Activated CD8-positive, alpha-beta T cell treated with anti-CD3 and anti-CD28 coated beads for 36 hours (primary cell): ENCODE data around the gene FJX1. TPM values are rescaled to one million over a fixed set of nuclear protein-coding genes. Genes with fewer than 3 reads are reported as not detected.

Experiments
- ATAC-seq: fragments of 200-7000 bp; cut with Tn5 transposase; one replicate; pipeline ENCODE4 v1.10.0; 2021; ENCODE audit warnings: mild to moderate bottlenecking, moderate library complexity
- CTCF ChIA-PET: fragments of 350-600 bp; sonication (Branson Sonifier 250); formaldehyde crosslinking; loops from one replicate; lab custom pipeline; 2021; ENCODE audit warnings: antibody characterized with exemption; lab: Charles Lee
- POLR2A ChIA-PET: fragments of 350-600 bp; sonication (Branson Sonifier 250); formaldehyde crosslinking; loops from one replicate; lab custom pipeline; 2021; ENCODE audit warnings: antibody characterized with exemption; lab: Charles Lee
- DNase-seq: peaks from one replicate; pipeline ENCODE4 v3.0.0-alpha.2; 2020
- H3K27ac Mint-ChIP-seq: one replicate; pipeline ENCODE4 v1.8.0; 2021; ENCODE audit warnings: mild to moderate bottlenecking, mixed read lengths
- H3K27me3 Mint-ChIP-seq: one replicate; pipeline ENCODE4 v1.8.0; 2021; ENCODE audit warnings: mixed read lengths
- H3K36me3 Mint-ChIP-seq: one replicate; pipeline ENCODE4 v1.8.0; 2021; ENCODE audit warnings: low read depth, mixed read lengths
- H3K4me1 Mint-ChIP-seq: one replicate; pipeline ENCODE4 v1.8.0; 2021; ENCODE audit warnings: low read depth, mixed read lengths
- H3K4me3 Mint-ChIP-seq: one replicate; pipeline ENCODE4 v1.8.0; 2021; ENCODE audit warnings: mild to moderate bottlenecking, moderate library complexity, mixed read lengths
- H3K9me3 Mint-ChIP-seq: one replicate; pipeline ENCODE4 v1.8.0; 2021; ENCODE audit warnings: mixed read lengths
- CTCF ChIP-seq: fragments of 200-600 bp; IDR thresholded peaks from one replicate; pipeline ENCODE4 v1.8.0; 2022; ENCODE audit warnings: antibody characterized with exemption, mild to moderate bottlenecking
- intact Hi-C: fragments of 100-400 bp; cut with micrococcal nuclease; formaldehyde crosslinking; loops from one replicate; pipeline ENCODE4 v1.10.0; 2022
- total RNA-seq, 2 experiments: library from RNA; stranded (reverse); gene quantifications; one replicate each; pipeline ENCODE4 v1.2.3, GENCODE V29; 2021

The FJX1 gene
- total RNA-seq, 2 experiments from 2014 or later = 1.4 to 2.1 TPM

- CTCF ChIA-PET = no interaction called here
- H3K9me3 Mint-ChIP-seq = no peaks in the 10 kb centered on the region
Observed at GRCh38 chr11:35602979-35603378, 15.3 kb upstream of the FJX1 start.

GRCh38 chr11:35605706-35606105 lies 12.6 kb upstream of the FJX1 start:
- ATAC-seq = no peak
- TF ChIP-seq CTCF = no peak
- ChIA-PET CTCF (interaction anchor here (0.7 to 1.3 kb wide), 5 partner anchors 10 to 661 kb away, joined by 3 to 4 read pairs (median 3); no protein-coding TSS in a partner anchor), POLR2A (no interaction called here)
- Mint-ChIP-seq H3K27ac (no peak overlapping the region), H3K36me3 (no peaks in the 10 kb centered on the region), H3K9me3 (no peaks in the 10 kb centered on the region), H3K4me3 (no peak overlapping the region), H3K4me1 (no peaks in the 10 kb centered on the region), H3K27me3 (peaks cover 22% of the 10 kb centered on the region)
- intact Hi-C loops = no loop called here
- DNase-seq = no peak

More at GRCh38 chr11:35602979-35603378, 15.3 kb upstream of the FJX1 start:
- Mint-ChIP-seq H3K27ac (no peak overlapping the region), H3K36me3 (no peaks in the 10 kb centered on the region), H3K4me1 (peaks cover 6% of the 10 kb centered on the region), H3K4me3 (no peak overlapping the region), H3K27me3 (peaks cover 37% of the 10 kb centered on the region)
- intact Hi-C loops = no loop called here
- TF ChIP-seq CTCF = no peak
- ATAC-seq (no peak), DNase-seq (no peak)
- POLR2A ChIA-PET = no interaction called here

GRCh38 chr11:35606206-35606605 lies 12.1 kb upstream of the FJX1 start:
- H3K27me3 Mint-ChIP-seq = peaks cover 22% of the 10 kb centered on the region
- POLR2A ChIA-PET = no interaction called here
- H3K4me1 Mint-ChIP-seq = no peaks in the 10 kb centered on the region
- no peak for DNase-seq
- H3K9me3 Mint-ChIP-seq = no peaks in the 10 kb centered on the region
- no peaks in the 10 kb centered on the region for H3K36me3 Mint-ChIP-seq
- ATAC-seq = no peak
- intact Hi-C loops = no loop called here
- H3K4me3 Mint-ChIP-seq = no peak overlapping the region
- no peak for TF ChIP-seq CTCF
- CTCF ChIA-PET = interaction anchor here (0.7 to 1.3 kb wide), 5 partner anchors 10 to 660 kb away, joined by 3 to 4 read pairs (median 3); no protein-coding TSS in a partner anchor
- no peak overlapping the region for H3K27ac Mint-ChIP-seq

DNA sequence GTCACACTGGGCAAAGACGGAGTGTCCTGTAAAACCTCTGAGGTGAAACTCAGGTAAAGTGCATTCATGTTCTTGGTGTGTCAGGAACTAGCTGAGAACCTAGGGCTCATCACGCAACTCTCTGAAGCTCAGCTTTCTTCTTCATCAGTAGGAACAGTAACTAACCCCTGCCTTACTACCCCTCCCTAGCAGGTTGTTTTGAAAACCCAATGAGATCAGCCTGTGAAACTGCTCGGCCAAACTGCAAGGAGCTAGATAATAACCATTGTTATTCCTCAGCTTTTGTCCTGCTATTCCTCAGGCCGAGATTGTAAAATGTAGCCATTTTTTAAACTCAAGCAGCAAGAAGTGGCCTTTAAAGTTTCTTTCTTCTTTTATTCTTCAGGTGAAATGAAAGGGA lies 9.8 kb upstream of the FJX1 start:
- DNase-seq (no peak), ATAC-seq (no peak)
- POLR2A ChIA-PET = interaction anchor here (0.6 kb wide), 1 partner anchor 647 kb away, joined by 3 read pairs; no protein-coding TSS in a partner anchor
- no peak for TF ChIP-seq CTCF
- peaks cover 23% of the 10 kb centered on the region for H3K27me3 Mint-ChIP-seq
- intact Hi-C loops = no loop called here
- no peak overlapping the region for H3K4me3 Mint-ChIP-seq
- no peaks in the 10 kb centered on the region for H3K4me1 Mint-ChIP-seq
- no peak overlapping the region for H3K27ac Mint-ChIP-seq
- CTCF ChIA-PET = no interaction called here
- no peaks in the 10 kb centered on the region for H3K36me3 Mint-ChIP-seq
- H3K9me3 Mint-ChIP-seq = no peaks in the 10 kb centered on the region

- ChIA-PET CTCF (interaction anchor here (1.3 to 2.7 kb wide), 2 partner anchors 212 to 649 kb away, joined by 5 to 8 read pairs; no protein-coding TSS in a partner anchor), POLR2A (no interaction called here)
- H3K9me3 Mint-ChIP-seq = no peaks in the 10 kb centered on the region
- ATAC-seq (no peak), DNase-seq (no peak)
- H3K4me1 Mint-ChIP-seq = no peaks in the 10 kb centered on the region
- no peak for TF ChIP-seq CTCF
- H3K36me3 Mint-ChIP-seq = no peaks in the 10 kb centered on the region
- H3K27ac Mint-ChIP-seq = no peak overlapping the region
- no peak overlapping the region for H3K4me3 Mint-ChIP-seq
- intact Hi-C loops = no loop called here
- peaks cover 19% of the 10 kb centered on the region for H3K27me3 Mint-ChIP-seq
Observed at GRCh38 chr11:35609656-35610055, 8.6 kb upstream of the FJX1 start.
